Dedifferentiated amniotic fluid mesenchymal stem cell (primary cell): ENCODE measurements around the gene RERE.

Experiments
- DNase-seq: peaks from one replicate; pipeline ENCODE4 v3.0.0-alpha.2; 2016; ENCODE audit errors: extremely low spot score

Gene RERE

GRCh38 chr1:8477166-8477982, 340.1 kb downstream of the RERE start:
- peak; percentile 72 for DNase-seq

- DNase-seq = no peak
Measured at GRCh38 chr1:8476006-8476405, 341.4 kb downstream of the RERE start.

DNA sequence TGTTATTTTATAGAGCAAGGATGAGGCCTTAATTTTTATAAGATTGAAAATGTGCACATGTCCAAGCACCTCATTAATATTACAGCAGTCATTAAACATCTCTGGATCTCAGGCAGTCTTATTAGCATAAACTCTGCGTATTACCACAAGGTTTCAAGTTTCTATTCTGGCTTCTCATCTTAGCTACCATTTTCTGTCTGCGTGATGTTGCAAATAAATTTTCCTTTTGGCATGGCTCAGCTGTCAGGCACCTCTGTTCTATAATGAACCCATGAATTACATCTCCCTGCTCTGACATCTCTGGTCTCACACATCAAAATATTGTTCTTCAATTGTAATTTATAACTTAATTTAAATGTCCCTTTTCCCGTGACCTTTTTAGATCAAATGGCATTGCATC, 343.1 kb downstream of the RERE start:
- no peak for DNase-seq

- DNase-seq = no peak
Measured at GRCh38 chr1:8473891-8474300, 343.5 kb downstream of the RERE start.

DNA sequence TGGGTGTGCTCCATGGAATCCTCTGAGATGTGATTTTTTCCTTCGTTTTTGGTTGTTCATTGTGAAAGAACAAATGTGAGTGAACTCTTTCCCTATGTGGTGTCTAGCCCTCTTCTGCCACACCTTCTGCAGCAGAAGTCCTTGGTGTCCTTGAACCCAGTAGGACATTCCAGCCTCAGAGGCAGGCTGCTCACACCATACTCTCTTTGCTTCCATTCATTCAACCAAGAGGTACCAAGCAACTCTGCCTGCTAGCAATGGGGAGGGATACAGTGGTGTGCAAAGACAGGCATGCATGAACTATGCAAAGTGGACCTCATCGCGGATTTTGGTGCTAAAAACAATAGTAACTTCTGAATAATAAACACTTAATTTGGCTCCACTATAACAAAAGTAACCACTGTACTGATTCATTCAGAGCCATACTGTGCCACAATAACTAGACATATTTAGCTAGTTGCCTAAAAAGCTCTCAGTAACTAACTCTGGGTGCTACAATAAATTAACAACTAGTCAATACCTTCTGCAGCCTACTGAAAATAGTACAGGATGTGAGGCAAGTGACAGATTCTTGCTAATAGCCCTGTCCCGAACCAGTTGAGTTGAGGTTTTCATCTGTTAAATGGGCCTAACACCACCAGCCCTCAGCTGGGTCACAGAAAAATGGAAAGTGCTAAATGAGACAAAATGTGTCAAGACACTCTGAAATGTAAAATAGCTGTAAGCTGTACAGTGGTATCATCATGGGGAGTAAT, 344.1 kb downstream of the RERE start:
- DNase-seq = no peak

- no peak for DNase-seq
Measured at GRCh38 chr1:8472668-8473067, 344.8 kb downstream of the RERE start.

DNA sequence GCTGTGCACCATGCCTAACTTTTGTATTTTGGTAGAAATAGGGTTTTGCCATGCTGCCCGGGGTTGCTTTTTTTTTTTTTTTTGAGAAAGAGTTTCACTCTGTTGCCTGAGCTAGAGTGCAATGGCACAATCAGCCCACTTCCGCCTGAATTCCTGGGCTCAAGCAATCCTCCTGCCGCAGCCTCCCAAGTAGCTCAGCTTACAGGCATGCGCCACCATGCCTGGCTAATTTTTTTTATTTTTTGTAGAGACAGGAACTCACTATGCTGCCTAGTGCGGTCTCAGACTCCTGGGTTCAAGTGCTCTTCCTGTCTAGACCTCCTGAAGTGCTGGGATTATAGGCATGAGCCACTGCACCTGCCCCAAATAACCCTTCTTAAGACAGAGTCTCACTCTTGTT, 346.0 kb downstream of the RERE start:
- DNase-seq = no peak

- no peak for DNase-seq
Measured at GRCh38 chr1:8468751-8469150, 348.7 kb downstream of the RERE start.

GRCh38 chr1:8467308-8467707, 350.1 kb downstream of the RERE start:
- DNase-seq = no peak

GRCh38 chr1:8465692-8466091, 351.7 kb downstream of the RERE start:
- DNase-seq = no peak

DNA sequence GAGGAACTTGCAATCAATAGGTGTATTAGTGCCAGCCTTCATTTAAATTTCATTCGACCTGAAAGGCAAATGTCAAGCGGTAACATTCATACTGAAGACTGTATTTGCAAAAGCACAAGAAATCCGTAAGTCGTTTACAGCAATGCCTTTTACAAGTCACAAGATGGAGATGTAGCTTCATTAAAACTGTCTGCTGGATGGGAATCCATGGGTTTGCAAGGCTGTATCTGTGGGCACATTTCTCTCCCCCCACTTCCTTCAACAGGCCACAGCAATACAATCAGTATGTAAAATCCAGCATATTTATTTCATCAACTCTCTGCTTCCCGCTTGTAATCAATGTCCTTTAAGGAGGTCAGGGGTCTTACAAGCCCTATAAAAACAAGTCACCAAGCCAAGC, 352.4 kb downstream of the RERE start:
- DNase-seq = no peak

- DNase-seq = no peak
Measured at GRCh38 chr1:8464377-8464776, 353.1 kb downstream of the RERE start.

DNA sequence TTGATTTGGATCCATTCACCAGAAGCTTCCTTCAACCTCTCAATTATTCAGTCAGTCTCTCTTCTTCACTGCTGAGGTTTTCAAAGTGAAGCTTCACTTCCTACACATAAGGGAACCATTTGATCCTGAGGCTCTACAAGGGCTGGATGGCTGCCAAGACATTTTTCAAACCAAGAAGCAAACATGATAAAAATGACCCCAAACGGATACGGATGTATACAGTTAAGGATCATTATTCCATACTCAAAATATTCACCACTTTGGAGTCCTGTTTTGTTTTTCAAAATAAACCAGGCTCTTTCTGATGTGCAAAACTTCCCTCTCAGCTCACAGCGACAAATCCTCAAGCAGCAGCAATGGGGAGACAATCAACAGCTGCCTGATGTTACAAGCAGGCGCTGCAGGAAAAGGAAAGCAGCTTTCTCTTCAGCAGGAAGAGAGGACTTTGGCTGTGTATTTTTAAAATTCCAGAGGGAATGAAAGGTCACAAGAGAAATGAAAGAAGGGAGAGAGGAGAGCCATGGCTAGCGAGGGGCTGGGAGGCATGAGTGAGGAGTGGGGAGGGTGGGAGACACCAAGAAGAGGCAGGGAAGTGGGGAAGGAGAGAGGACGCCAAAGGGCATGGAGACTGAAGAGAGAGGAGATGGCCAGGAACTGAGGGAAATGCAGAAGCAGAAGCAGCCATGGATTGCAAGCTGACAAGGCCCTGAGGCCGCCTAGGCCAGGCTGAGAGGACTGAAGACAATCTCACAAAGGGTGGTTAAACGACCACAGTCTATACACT, 354.1 kb downstream of the RERE start:
- DNase-seq = peak; percentile 58

DNA sequence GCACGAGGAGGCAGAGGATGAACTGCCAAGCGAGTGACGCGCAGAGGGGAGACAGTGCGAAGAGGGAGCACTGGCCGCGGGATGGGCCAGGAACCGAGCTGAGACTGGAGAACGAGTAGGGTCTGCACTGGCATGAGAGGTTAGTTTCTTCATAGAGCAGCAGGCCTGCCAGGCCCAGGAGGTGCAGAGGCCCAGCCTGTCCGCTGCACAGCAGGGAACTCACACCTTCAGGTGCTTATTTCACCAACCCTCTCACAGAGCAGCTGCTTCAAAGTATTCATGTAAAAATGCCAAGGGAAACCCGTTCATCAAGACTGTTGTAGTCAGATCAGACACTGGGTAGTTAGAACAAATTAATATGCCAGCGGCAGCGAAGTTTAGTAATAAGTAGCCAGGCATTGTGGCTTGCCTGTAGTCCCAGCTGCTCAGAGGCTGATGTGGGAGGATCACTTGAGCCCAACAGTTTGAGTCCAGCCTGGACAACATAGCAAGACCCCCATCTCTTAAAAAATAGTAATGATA, 355.0 kb downstream of the RERE start:
- DNase-seq = no peak

DNA sequence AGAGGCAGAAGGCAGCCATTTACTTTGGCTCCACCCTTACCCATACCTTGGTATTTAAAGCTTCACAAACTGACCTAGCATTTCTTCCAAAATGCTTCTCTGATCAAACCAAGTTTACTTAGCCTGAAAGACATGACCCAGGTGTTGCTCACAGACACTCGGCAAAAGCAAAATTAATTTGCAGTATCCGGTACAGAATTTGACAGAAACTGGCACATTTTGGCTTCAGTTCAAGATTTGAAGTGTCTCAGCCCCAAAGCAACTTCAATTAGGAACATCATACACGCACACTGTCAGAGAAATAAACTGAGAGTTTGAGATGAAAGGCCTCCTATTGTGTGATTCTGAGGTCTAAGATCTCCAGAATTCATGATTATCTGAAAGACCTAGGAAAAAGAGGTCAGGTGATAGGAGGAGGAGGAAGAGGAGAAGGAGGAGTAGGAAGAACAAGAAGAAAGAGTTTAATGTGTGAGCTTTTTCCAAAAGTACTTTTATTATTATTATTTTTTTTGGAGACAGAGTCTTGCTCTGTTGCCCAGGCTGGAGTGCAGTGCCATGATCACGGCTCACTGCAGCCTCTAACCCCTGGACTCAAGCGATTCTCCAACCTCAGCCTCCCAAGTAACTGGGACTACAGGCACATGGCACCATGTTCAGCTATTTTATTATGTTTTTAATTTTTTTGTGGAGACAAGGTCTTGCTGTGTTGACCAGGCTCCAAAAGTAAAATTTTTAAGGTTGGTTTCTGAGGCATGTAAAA, 355.9 kb downstream of the RERE start:
- DNase-seq = no peak

GRCh38 chr1:8460784-8461183, 356.7 kb downstream of the RERE start:
- DNase-seq = no peak

DNA sequence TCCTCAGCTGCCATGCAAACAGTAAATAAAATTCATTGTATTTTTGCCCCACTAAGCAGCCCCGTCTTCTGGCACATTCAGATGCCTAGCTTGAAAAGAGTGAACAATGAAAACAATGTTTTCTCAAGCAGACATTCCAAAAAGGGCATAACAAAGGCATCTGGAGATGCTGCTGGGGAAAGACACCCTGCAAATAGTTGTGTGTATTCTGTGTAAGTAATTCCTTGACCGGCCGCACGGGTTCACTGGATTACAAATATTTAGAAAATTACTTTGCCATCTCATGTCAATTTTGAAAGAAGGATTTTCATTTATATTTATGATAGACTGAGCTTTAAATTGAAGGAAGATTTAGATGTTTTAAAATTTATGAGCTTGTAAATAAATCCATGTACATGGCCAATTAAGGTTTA, 357.3 kb downstream of the RERE start:
- DNase-seq = no peak

GRCh38 chr1:8458607-8459006, 358.8 kb downstream of the RERE start:
- DNase-seq = no peak

DNA sequence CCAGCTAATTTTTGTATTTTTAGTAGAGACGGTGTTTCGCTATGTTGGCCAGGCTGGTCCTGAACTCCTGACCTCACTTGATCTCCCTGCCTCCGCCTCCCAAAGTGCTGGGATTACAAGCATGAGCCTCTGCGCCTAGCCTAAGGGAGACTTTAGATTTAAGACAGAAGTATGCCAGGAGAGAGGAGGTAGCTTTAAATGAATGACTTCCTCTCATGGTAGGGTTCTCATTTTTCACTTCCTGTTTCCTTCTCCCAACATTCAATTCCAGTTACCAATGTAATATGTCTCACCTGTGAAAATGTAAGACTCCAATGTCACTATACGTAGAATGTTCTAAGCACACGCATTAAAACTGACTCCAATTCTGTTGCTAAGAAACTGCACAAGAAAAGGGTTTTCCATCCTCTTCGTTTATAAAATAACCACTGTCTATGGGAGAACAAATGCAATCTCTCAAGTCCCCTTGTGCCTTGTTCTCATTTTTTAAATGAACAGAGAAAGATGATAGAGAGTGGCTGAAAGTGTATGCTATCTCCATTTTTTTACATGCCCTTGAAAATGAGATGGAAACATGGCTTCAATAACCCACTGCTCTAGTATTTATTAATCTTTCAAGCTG, 359.6 kb downstream of the RERE start:
- DNase-seq = no peak

DNA sequence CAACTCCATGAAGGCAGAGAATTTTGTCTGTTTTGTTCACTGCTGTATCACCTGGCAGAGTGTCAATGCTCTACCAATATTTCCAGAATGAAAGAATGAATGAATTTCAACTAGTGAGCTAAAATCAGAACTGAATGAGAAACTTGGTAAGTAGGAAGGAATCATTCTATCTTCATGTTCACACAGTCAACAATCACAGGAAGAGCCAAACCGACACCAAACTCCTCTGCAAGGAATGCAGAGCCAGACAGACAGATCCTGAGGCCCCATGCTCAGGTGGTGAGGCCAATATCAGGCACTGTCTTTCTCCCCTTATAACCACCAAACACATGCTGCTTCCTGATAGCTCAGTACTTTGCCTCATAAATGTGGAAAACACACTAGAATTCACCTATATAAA, 360.4 kb downstream of the RERE start:
- no peak for DNase-seq

GRCh38 chr1:8456308-8456912, 361.0 kb downstream of the RERE start:
- DNase-seq = peak; percentile 67
